Activated CD4-positive, CD25-positive, alpha-beta regulatory T cell treated with anti-CD3 and anti-CD28 coated beads, Interleukin-2, amount 50 U/mL, for 72 hours (primary cell): ENCODE measurements around the gene UBP1.
"Not testable (repeated sequence)": the region's sequence is repeated elsewhere in the genome, so short reads cannot be mapped to it uniquely, and the experiment has no call there.

ENCODE experiments used
- DNase-seq: peaks from one replicate; pipeline ENCODE4 v3.0.0; 2021

The UBP1 gene

DNA sequence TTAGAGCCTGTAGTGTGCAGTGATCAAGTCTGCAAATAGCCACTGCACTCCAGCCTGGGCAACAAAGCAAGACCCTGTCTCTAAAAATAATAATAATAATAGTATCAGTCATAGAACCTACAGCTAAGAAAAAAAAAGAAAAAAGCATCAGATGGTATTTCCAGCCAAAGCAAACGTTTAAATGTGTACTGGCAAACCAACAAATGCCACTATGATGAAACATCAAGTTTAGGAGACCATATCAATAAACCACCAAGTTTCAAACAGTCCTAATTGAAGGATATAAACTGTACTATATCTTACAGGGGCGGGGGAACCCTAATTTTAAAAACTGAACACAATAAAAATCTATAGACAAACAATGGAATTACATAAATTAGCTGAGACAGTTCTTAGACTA lies 6.4 kb downstream of the UBP1 start:
- no peak for DNase-seq

DNA sequence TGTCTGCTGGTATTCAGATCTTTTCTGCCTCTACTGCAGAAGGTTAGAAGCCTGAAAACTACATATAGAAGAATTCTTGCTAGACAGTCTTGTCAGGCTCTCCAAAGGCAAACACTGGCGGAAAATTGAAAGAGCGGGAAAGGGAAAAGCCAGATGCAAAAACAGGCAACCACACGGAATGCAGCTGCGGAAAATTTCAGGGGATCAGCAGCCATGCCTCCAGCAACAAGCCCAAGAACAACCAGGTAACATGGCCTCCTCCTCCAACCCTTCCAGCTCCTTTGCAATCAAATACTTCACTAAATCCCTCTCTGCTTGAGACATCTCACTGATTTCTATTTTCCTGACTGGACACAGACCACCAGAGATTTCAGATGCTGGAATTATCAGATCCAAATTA lies 9.6 kb downstream of the UBP1 start:
- DNase-seq = no peak

DNA sequence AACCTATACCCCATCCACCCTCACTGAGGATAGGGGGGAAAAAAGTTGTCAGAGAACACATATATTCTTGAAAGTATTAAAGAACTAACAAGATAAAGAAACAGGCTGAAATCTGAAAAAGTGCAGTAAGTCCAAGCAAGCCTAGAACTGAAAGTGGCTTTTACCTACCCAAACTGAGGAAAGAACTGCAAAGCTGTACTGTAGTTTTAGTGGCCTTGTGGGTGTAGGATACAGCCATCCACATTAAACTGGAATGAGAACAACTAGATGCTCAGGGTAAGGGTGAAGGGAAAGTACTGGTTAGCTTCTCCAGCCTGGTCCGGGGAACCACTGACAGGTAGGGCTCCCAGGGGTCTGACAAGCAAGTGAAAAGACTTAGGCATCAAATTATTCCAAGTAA lies 10.1 kb downstream of the UBP1 start:
- no peak for DNase-seq

DNA sequence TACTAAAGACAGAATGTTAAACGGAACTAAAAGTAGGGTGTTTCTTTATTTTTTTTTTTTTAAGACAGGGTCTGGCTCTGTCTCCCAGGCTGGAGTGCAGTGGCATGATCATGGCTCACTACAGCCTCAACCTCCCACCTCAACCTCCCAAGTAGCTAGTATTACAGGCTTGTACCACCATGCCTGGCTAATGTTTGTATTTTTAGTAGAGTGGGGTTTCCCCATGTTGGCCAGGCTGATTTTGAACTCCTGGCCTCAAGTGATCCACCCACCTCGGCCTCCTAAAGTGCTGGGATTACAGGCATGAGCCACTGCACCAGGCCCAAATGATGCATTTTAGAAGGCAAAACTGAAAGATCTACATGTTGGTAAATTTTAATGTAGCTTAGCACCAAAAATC lies 10.9 kb downstream of the UBP1 start:
- DNase-seq = not testable (repeated sequence)

DNA sequence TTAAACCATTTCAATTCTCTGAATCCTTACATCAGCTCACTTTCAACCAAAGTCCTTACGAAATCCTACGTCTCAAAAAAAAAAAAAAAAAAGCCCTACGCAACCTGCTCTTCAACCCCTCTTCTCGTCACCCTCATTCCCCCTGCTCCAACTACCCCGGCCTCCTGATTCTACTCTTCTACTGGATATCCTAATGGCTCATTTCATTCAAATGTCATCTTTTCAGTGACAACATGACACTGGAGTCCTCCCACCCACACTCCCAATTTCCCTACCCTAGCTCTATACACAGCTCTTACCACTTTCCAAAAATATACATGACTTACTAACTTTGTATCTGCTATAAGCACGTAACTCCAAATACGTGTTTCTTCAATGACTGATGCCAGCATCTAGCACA lies 11.5 kb downstream of the UBP1 start:
- DNase-seq = no peak

DNA sequence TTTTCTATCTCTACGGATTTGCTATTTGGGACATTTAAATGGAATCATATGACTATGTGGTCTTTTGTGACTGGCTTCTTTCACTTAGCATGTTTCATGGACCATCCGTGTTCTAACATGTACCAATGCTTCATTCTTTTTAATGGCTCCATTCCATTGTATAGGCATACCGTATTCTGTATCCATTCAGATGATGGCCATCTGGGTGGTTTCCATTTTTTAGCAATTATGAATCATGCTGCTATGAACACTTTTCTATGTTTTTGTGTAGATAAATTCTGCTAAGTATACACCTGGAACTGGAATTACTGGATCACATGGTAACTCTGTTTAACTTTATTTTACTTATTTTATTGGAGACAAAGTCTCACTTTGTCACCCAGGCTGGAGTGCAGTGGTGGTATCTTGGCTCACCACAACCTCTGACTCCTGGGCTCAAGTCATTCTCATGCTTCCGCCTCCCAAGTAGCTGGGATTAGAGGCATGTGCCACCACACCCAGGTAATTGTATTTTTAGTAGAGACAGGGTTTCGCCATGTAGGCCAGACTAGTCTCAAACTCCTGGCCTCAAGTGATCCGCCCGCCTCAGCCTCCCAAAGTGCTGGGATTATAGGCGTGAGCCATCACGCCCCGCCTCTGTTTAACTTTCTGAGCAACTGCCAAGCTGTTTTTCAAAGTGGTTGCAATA lies 13.4 kb downstream of the UBP1 start:
- no peak for DNase-seq

DNA sequence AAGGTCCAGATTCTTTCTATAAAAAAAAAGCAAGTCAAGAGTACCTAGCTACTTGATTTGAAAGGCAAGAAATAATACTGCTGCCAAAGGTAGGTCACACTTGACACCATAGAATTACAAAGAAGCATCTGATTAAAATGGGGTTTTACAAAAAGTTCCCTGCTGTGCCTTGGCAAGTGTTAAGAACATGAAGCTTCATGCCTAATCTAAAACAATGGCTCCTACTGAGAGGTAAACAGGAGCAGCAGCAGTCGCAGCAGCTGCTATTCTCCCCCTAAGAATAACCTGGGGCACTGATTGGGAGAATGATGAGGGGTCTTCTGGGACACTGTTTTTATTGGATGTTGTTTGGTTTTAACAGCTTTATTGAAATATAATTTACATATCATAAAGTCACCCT lies 14.1 kb downstream of the UBP1 start:
- no peak for DNase-seq

DNA sequence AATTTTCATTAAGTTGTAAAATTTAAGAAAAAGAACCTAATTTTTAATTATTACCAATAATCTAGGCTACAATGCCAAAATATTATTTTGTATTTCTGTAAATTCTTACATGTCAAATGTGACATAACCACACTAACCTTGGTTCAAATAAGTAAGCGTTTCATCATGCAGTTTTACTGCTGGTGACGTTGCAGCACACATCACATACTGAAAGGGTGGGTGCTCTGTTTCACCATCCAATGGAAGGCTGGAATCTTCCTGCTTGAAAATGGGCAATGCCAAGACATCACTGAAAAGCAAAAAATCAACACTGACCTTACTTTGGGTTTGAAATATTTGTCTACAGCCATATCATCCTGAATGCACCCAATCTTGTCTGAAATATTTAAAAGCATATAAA lies 14.8 kb downstream of the UBP1 start:
- no peak for DNase-seq

DNA sequence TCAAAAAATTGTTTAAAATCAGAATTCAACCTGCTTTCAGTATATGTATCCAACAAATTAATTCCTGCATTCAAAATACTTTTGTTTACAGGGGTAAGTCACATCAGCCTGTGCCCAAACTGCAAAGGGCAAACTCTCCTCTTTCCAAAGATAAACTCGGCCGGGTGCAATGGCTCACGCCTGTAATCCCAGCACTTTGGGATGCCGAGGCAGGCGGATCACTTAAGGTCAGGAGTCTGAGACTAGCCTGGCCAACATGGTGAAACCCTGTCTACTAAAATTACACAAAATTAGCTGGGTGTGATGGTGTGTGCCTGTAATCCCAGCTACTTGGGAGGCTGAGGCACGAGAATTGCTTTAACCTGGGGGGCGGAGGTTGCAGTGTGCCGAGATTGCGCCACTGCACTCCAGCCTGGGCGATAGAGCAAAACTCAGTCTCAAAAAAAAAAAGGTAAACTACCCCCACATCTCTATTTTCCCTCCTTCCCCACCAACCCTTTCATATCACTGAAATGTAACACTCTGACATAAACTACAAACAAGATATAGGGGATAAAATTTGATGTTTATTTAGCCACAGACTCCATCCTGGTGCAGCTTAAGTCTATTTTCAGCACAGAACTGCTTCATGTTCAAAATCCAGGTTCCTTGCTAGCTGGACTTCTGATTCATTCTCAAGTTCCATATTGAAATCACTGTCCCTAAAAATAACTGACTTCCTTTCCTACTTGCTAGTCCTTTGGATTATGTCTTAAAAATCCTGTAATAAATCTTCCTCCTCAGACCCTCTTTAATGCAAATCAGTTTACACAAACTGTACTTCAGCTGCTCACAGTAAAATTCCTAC lies 15.4 kb downstream of the UBP1 start:
- DNase-seq = no peak

DNA sequence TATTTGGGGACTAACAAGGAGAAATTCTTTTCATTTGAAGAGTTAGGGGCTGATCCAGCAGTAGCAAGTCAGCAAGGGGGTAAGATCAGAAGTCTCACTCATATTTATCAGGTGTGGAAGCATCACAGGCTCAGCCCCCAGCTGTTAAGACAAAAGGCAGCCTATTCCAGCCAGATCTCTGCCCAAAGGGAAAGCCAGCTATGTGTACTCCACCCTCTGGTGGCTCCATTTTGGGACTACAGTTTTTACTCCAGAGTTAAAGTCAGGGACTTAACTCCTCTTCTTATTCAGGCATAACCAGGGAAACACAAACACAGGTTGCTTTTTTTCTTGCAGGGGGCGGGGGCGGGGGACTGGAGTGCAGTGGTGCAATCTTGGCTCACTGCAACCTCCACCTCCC lies 19.2 kb downstream of the UBP1 start:
- no peak for DNase-seq

DNA sequence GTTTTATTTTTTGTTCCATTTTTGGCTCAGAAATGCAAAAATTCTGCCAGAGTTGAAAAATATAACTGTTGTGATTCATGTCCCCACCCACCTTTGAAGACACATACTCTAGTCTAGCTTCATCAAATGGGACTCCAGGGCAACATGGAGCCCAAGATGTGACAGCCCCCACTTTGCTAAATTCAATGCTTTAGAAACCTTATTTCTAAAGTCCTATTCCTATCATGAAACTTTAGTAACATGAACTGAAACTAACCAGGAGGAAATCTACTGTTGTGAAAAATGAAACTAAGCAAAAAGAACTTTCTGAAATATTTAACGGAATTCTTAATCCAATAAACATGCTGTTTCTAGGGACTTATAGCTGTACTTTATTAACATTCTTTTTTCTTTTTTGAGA lies 20.3 kb downstream of the UBP1 start:
- DNase-seq = no peak

DNA sequence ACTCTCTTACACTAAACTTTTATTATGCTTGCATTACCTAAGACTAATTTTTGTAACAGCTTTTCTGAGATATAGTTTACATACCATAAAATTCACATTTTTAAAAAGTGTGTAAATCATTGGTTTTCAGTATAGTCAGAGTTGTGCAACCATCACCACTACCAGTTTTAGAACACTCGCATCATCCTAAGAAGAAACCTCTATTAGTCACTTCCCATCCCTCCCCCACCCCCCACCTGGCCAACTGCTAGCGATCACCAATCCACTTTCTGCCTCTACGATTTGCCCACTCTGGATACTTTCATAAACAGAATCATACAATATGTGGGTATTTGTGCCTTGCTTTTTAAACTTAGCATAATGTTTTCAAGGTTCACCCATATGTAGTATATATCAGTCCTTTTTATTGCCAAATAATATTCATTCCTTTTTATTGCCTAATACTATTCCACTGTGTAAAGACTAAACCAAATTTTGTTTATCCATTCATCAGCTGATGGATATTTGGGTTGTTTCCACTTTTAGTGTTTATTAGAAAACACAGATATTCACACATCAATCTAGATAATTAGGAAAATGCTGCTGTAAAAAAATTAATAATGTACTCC lies 23.0 kb downstream of the UBP1 start:
- no peak for DNase-seq

DNA sequence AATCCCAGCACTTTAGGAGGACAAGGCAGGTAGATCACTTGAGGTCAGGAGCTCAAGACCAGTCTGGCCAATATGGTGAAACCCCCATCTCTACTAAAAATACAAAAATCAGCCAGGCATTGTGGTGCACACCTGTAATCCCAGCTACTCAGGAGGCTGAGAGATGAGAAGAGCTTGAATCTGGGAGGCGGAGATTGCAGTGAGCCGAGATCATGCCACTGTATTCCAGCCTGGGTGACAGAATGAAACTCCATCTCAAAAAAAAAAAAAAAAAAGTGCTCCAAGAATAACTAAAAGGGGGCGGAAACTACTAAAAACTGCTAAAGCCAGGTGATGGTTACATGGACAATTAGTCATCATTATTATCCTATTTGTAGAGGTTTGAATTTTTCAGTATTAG lies 29.4 kb downstream of the UBP1 start:
- not testable (repeated sequence) for DNase-seq

DNA sequence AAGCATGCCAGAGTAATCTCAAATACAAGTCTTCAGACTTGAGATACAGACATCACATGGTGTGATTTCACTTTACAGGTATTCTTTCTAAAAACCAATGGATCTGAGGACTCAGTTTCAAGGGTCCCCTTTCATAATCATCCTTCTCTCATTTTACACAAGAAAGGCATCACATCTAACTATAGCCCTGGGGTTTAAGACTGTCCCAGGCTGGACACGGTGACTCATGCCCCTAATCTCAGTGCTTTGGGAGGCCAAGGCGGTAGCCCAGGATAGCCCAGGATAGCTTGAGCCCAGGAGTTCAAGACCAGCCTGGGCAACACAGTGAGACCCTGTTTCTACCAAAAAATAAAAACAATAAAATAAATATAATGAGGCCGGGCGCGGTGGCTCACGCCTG lies 36.4 kb downstream of the UBP1 start:
- DNase-seq = no peak

DNA sequence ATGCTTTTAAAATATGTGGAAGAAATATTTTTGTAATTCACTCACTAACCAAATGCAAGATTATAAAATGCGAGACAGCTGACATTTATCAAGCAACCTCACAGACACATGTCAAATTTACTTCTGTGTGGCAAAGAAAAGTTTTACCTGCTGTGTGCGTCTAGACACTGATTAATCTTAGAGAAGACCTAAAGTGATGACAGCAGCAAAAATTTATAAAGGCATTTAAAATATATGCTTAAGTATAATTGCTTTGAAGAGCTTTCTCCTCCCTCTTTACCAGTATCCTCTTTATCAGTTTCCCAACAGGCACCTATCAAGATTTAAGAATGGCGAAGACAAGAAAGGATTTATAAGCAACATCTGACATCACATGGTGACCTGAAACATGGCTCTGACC lies 37.3 kb downstream of the UBP1 start:
- DNase-seq = no peak

DNA sequence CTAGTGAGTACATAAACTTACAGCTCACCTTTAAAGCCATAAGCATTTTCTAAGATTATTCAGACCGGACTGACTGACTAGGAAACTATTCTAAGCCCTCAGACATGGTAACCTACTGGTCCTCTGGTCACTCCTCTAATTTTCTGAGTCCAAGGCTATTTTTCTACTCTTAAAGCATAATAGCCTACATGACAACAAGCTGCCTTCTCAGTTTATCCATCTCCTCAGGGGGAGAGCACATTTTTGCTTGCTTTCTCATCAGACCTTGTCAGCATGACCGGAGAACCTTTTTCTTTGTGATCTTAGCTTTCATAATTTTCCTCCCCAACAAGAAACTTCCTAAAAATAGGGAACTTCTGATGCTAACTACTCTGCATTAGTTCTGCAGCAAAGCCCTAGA lies 38.4 kb downstream of the UBP1 start:
- DNase-seq = no peak

DNA sequence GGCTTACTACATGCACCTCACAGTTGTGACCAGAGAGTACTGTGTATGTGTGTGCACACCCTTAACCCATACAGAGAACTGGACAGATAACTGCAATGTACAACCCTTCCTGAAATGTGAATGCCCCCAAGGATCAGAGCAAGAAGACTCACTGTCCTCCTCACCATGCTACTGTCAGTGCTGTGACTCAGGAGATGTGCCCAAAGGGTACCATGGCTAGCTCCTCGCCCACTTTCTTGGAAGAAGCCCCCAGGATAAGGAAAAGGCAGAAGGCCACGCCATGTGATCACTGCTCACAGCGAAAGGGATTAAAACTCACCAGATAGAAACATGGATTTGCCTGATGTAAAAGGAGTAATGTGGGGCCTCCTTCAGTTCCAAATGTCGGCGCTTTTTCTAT lies 41.8 kb downstream of the UBP1 start:
- no peak for DNase-seq

DNA sequence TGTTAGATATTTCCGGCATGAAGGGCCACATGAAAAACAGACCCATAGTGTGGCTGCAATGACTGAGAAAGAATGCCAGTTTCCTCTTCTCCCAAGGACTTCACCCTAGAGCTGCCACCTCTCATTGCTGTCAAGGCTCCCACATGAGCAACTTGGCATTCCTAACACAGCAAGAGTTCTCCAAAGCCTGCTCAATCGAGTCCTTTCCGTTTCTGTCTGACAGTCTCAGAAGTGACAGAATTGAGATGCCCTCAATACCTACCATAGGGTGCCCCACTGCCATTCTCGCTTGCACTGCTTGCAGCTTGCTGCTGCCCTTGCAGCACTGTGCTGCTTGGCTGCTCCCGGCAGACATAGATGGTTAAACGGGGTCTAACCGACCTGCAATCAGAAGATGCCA lies 44.3 kb downstream of the UBP1 start:
- DNase-seq = no peak

DNA sequence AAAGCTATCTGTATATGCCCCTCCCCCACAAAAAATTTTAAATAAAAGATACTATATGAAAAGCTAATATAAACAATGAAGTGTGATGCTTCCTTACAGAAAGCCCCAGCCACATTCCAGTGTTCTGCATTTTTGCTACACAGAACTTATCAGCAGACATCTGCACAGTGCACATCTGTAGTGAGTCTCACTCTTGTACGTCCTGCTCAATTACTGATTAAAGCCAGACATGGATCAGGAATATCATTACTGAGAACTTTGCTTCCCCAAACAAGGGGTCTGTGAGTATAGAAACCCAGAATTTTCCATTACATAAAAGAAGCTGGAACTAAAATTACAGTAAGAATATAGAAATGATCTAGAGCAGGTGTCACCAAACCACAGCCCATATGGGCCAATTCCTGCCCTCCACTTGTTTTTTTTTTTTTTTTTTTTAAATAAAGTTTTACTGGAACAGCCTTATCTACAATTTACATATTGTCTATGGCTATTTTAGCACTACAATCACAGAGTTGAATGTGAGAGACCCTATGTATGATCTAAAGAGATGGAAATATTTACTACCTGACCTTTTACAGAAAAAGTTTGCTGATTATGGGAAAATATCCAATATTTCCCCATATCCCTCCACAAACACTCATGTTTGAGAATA lies 45.7 kb downstream of the UBP1 start:
- DNase-seq = no peak

DNA sequence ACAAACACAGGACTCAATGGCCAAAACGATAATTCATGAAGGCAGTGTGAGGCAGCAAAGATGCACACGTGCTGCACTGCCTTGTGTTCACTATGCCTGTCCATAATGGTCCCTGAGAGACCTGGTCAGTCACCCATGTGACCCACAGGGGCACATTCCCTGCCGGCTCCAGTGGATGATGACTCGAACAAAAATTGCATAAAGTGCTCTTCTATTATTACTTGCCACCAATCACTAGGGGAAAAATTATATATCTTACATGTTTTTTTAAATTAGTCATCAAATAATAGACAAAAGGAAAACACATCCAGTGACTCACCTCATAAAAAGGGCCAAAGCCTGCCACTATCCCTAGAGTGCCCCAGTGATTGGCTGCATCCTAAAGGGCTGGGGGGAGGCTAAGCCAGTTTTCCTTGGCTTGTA lies 47.5 kb downstream of the UBP1 start:
- DNase-seq = no peak

DNA sequence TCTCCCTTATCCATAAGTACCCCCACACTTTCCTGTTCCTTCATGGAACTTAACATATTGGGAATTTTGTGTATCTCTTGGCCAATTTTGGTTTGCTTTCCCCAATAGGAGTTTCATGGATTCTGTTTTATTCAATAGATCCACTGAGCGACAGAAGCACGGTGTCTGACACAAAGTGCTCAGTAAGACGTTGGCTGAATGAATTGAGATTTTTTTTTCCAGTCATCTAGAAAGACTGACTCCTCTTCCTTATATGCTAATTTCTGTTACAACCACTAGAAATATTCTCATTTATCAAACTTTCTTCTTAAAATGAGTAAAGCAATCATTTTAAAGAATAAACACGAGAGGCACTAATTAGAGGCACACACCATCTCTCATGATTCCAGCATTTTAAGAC lies 48.1 kb downstream of the UBP1 start:
- DNase-seq = no peak

DNA sequence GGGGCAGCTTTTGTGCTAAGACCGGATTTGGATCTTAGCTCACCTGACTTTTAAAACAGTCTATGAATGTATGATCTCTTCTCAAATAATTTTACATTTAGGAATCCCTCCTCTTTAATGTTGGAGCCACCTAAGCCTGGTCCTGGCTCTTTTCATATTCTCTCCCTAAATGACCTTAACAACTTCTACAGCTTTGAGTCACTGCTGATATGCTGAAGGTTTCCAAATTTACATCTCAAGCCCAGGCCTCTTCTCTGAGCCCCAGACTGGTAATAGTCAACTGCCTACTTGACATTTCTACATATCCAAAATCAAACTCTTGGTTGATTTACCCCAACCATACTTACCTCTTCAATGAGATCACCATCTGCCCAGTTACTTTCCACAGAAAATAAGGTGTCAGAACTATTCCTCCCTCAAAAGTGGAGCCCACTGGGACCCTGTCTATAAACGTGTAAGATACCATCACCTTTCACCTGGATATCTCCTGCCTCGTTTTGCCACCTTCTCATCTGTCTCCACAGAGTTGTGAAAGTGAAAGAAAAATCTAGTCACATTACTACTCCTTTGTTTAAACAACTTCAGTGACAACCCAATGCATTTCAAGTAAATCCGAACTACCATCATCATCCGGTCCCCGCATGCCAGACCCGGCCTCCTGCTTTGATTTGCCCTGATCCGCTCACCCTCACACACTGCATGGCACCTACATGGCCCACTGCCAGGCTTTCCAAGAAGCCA lies 48.8 kb downstream of the UBP1 start:
- no peak for DNase-seq

DNA sequence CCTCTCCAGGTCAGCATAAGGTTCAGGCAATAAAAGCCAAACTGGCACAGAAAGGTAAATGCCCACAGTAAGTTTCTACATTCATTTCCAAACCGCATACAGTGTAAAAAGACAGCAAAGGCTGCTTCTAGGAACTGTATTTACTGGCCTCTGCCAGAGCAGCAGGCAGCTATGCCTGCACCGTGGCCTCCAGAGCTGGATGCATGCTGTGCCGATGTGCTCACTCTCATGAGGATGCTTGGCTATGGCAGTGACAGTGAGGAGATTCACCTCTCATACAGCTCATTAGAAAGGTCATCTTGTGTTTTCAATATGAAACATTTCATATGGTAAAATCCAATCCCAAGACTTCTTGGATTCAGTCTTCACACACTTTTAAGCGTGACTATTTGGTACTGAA lies 50.3 kb downstream of the UBP1 start:
- no peak for DNase-seq
